Endothelial cell of umbilical vein (primary cell): ENCODE data around the gene ASIC4.

Source experiments
- CTCF ChIP-seq, 2 donors: IDR thresholded peaks; 1 replicate in 1 of 2; 2 replicates in 1 of 2; pipeline ENCODE4 v1.5.1; 2011; ENCODE audit warnings: low read length in 2 of 2, mild to moderate bottlenecking in 2 of 2, moderate library complexity in 2 of 2, control low read depth in 1 of 2, inconsistent platforms in 1 of 2, low read depth in 1 of 2; ENCODE audit not compliant: insufficient read depth in 1 of 2; ENCODE audit errors: extremely low read depth in 1 of 2
- EZH2 ChIP-seq: IDR thresholded peaks from 2 replicates; pipeline ENCODE4 v1.6.1; 2012; ENCODE audit warnings: borderline replicate concordance, low read depth, mild to moderate bottlenecking, moderate library complexity, low read length, inconsistent platforms; ENCODE audit not compliant: severe bottlenecking
- GATA2 ChIP-seq: IDR thresholded peaks from 2 replicates; pipeline ENCODE4 v1.7.0; 2011; ENCODE audit warnings: low read depth, mild to moderate bottlenecking, moderate library complexity, mixed read lengths, low read length; ENCODE audit not compliant: insufficient read length, insufficient read depth
- MAX ChIP-seq: IDR thresholded peaks from 2 replicates; pipeline ENCODE4 v1.6.1; 2011; ENCODE audit not compliant: insufficient read depth, insufficient read length
- POLR2AphosphoS5 ChIP-seq: IDR thresholded peaks from 2 replicates; pipeline ENCODE4 v1.6.1; 2012; ENCODE audit warnings: low read depth, mild to moderate bottlenecking, control low read depth, low read length, moderate library complexity; ENCODE audit not compliant: insufficient read depth

GRCh38 chr2:219475697-219476651, 38.3 kb upstream of the ASIC4 start:
- TF ChIP-seq CTCF (IDR thresholded peaks at IDR 0.05; ENCODE audit: extremely low read depth in 1 of 2, insufficient read depth in 1 of 2, low read depth in 1 of 2, low read length in 2 of 2) (peak; percentile 80 to 91), EZH2 (no peak), POLR2AphosphoS5 (no peak), GATA2 (no peak), MAX (no peak)
